H9 (cell line): ENCODE results near the gene TSG101. TPM values are rescaled to one million over a fixed set of nuclear protein-coding genes. Genes with fewer than 3 reads are reported as not detected.

Experiments
- DNase-seq: peaks from one replicate; pipeline ENCODE4 v3.0.0-alpha.2; 2017
- H2AFZ ChIP-seq: one replicate; pipeline ENCODE4 v1.6.1; 2013; ENCODE audit warnings: mild to moderate bottlenecking, low read length, control low read depth, moderate library complexity
- H2AK5ac ChIP-seq: 2 replicates; pipeline ENCODE4 v1.6.1; 2013; ENCODE audit warnings: low read length, control low read depth, mixed read lengths; ENCODE audit not compliant: insufficient read length
- H2BK120ac ChIP-seq: one replicate; pipeline ENCODE4 v1.6.1; 2013; ENCODE audit warnings: low read depth, mild to moderate bottlenecking, low read length, control low read depth, inconsistent platforms; ENCODE audit not compliant: poor library complexity, severe bottlenecking
- H2BK12ac ChIP-seq: 2 replicates; pipeline ENCODE4 v1.6.1; 2013; ENCODE audit warnings: low read length, control low read depth, mixed read lengths, low read depth; ENCODE audit not compliant: insufficient read length
- H2BK15ac ChIP-seq: 2 replicates; pipeline ENCODE4 v1.6.1; 2013; ENCODE audit warnings: low read depth, low read length, control low read depth
- H2BK20ac ChIP-seq: one replicate; pipeline ENCODE4 v1.6.1; 2013; ENCODE audit warnings: low read depth, mild to moderate bottlenecking, low read length, control low read depth, inconsistent platforms; ENCODE audit not compliant: poor library complexity, severe bottlenecking
- H2BK5ac ChIP-seq: 2 replicates; pipeline ENCODE4 v1.6.1; 2013; ENCODE audit warnings: low read length, control low read depth, mixed read lengths; ENCODE audit not compliant: insufficient read length
- H3K14ac ChIP-seq: 2 replicates; pipeline ENCODE4 v1.6.1; 2013; ENCODE audit warnings: low read length, control low read depth; ENCODE audit not compliant: insufficient read depth
- H3K18ac ChIP-seq: 2 replicates; pipeline ENCODE4 v1.6.1; 2013; ENCODE audit warnings: low read depth, mild to moderate bottlenecking, mixed read lengths, low read length, control low read depth; ENCODE audit not compliant: insufficient read length
- H3K23ac ChIP-seq: 2 replicates; pipeline ENCODE4 v1.6.1; 2013; ENCODE audit warnings: low read length, control low read depth, mixed read lengths, low read depth; ENCODE audit not compliant: insufficient read length
- H3K23me2 ChIP-seq: 2 replicates; pipeline ENCODE4 v1.6.1; 2013; ENCODE audit warnings: low read depth, mild to moderate bottlenecking, mixed read lengths, low read length, control low read depth; ENCODE audit not compliant: insufficient read length, poor library complexity, severe bottlenecking
- H3K27ac ChIP-seq: 2 replicates; pipeline ENCODE4 v1.5.1; 2013; ENCODE audit warnings: low read length, control low read depth, mixed read lengths, low read depth; ENCODE audit not compliant: insufficient read length
- H3K27me3 ChIP-seq: 2 replicates; pipeline ENCODE4 v1.6.1; 2013; ENCODE audit warnings: low read length, control low read depth, inconsistent platforms; ENCODE audit not compliant: insufficient read depth
- H3K4ac ChIP-seq: 2 replicates; pipeline ENCODE4 v1.6.1; 2013; ENCODE audit warnings: low read depth, mild to moderate bottlenecking, control low read depth, inconsistent platforms, low read length, moderate library complexity
- H3K4me1 ChIP-seq: 2 replicates; pipeline ENCODE4 v1.6.1; 2013; ENCODE audit warnings: low read length, control low read depth, inconsistent platforms; ENCODE audit not compliant: insufficient read depth
- H3K4me2 ChIP-seq: 2 replicates; pipeline ENCODE4 v1.6.1; 2013; ENCODE audit warnings: low read length, control low read depth, mixed read lengths; ENCODE audit not compliant: insufficient read length, insufficient read depth
- H3K56ac ChIP-seq: 2 replicates; pipeline ENCODE4 v1.6.1; 2013; ENCODE audit warnings: low read depth, mild to moderate bottlenecking, mixed read lengths, low read length, control low read depth; ENCODE audit not compliant: insufficient read length
- H3K79me1 ChIP-seq: 2 replicates; pipeline ENCODE4 v1.6.1; 2013; ENCODE audit warnings: low read depth, mild to moderate bottlenecking, moderate library complexity, low read length, control low read depth, inconsistent platforms; ENCODE audit not compliant: insufficient read depth, poor library complexity, severe bottlenecking
- H3K79me2 ChIP-seq: 2 replicates; pipeline ENCODE4 v1.6.1; 2013; ENCODE audit warnings: low read length, control low read depth, inconsistent platforms; ENCODE audit not compliant: insufficient read depth
- H3K9ac ChIP-seq: 2 replicates; pipeline ENCODE4 v1.6.1; 2013; ENCODE audit warnings: low read length, control low read depth, mixed read lengths; ENCODE audit not compliant: insufficient read length; ENCODE audit errors: extremely low read depth
- H3K9me3 ChIP-seq: one replicate; pipeline ENCODE4 v1.6.1; 2013; ENCODE audit warnings: low read depth, low read length, inconsistent platforms; ENCODE audit not compliant: control insufficient read depth
- H3T11ph ChIP-seq: one replicate; pipeline ENCODE4 v1.6.1; 2013; ENCODE audit warnings: mild to moderate bottlenecking, low read length, control low read depth, inconsistent platforms
- H4K20me1 ChIP-seq: one replicate; pipeline ENCODE4 v1.6.1; 2013; ENCODE audit not compliant: control insufficient read depth, insufficient read length, insufficient read depth
- H4K5ac ChIP-seq: 2 replicates; pipeline ENCODE4 v1.6.1; 2013; ENCODE audit warnings: low read depth, mild to moderate bottlenecking, mixed read lengths, low read length, control low read depth; ENCODE audit not compliant: insufficient read length
- H4K8ac ChIP-seq: replicated peaks from 2 replicates; pipeline ENCODE4 v1.6.1; 2013; ENCODE audit warnings: low read length, control low read depth, mixed read lengths, low read depth; ENCODE audit not compliant: insufficient read length
- H4K91ac ChIP-seq: 2 replicates; pipeline ENCODE4 v1.6.1; 2013; ENCODE audit warnings: low read depth, mild to moderate bottlenecking, moderate library complexity, mixed read lengths, low read length, control low read depth; ENCODE audit not compliant: insufficient read length
- H3K27ac Mint-ChIP-seq, 3 experiments: 2 replicates in 2 of 3; 3 replicates in 1 of 3; pipeline ENCODE4 v1.8.0; 2020 to 2021; ENCODE audit warnings: mixed read lengths in 3 of 3, mild to moderate bottlenecking in 1 of 3, moderate library complexity in 1 of 3
- H3K27me3 Mint-ChIP-seq: 2 replicates; pipeline ENCODE4 v1.8.0; 2021; ENCODE audit warnings: low read depth, mild to moderate bottlenecking, moderate library complexity, mixed read lengths
- H3K36me3 Mint-ChIP-seq, 3 experiments: 2 replicates in 2 of 3; 3 replicates in 1 of 3; pipeline ENCODE4 v1.8.0; 2020 to 2021; ENCODE audit warnings: low read depth in 3 of 3, mixed read lengths in 3 of 3; ENCODE audit not compliant: insufficient read depth in 1 of 3
- H3K4me1 Mint-ChIP-seq, 2 experiments: 2 replicates each; pipeline ENCODE4 v1.8.0; 2020; ENCODE audit warnings: mixed read lengths in 2 of 2
- H3K4me3 Mint-ChIP-seq, 2 experiments: 2 replicates in 1 of 2; 3 replicates in 1 of 2; pipeline ENCODE4 v1.8.0; 2020 to 2021; ENCODE audit warnings: mild to moderate bottlenecking in 2 of 2, mixed read lengths in 2 of 2, moderate library complexity in 1 of 2
- H3K9me3 Mint-ChIP-seq, 2 experiments: 2 replicates in 1 of 2; 3 replicates in 1 of 2; pipeline ENCODE4 v1.8.0; 2020; ENCODE audit warnings: mild to moderate bottlenecking in 2 of 2, mixed read lengths in 2 of 2, moderate library complexity in 1 of 2
- CTCF ChIP-seq: fragments of 200-600 bp; sonication (generic); conservative IDR thresholded peaks from 3 replicates; pipeline ENCODE4 v1.8.0; 2021; ENCODE audit warnings: antibody characterized with exemption, mild to moderate bottlenecking
- WGBS: extraction: QIAGEN DNeasy Blood & Tissue Kit; methylation state at CpG from one replicate; pipeline ENCODE4 v1.1.7; 2013; ENCODE audit warnings: missing lambda C conversion rate, low lambda C conversion rate, mixed read lengths; ENCODE audit not compliant: insufficient read length; ENCODE audit errors: extremely low coverage; 5-methylcytosine and 5-hydroxymethylcytosine counted together
- total RNA-seq: library from RNA; stranded (reverse); gene quantifications from 2 replicates; pipeline ENCODE4 v1.2.1, GENCODE V29; 2021

TSG101 gene
- total RNA-seq, 1 experiment from 2014 or later = 50.3 TPM

GRCh38 chr11:18457450-18457849 lies 69.3 kb downstream of the TSG101 start:
- Histone ChIP-seq H3K23me2 (no peaks in the 10 kb centered on the region), H3K9ac (no peak overlapping the region), H3K23ac (no peak overlapping the region), H3K79me2 (no peaks in the 10 kb centered on the region), H2BK15ac (no peak overlapping the region), H3K4me1 (no peaks in the 10 kb centered on the region), H2BK20ac (no peak overlapping the region), H4K5ac (no peak overlapping the region), H2BK5ac (no peak overlapping the region), H3K18ac (no peak overlapping the region), H4K91ac (no peak overlapping the region), H2BK120ac (no peak overlapping the region), H3K27ac (no peak overlapping the region), H2AK5ac (no peak overlapping the region), H3K9me3 (no peaks in the 10 kb centered on the region), H3K56ac (no peak overlapping the region), H4K20me1 (no peaks in the 10 kb centered on the region), H3T11ph (no peak overlapping the region), H3K4ac (no peak overlapping the region), H2AFZ (no peak overlapping the region), H3K79me1 (no peaks in the 10 kb centered on the region), H3K14ac (no peak overlapping the region), H3K27me3 (no peaks in the 10 kb centered on the region), H4K8ac (no peak overlapping the region), H2BK12ac (no peak overlapping the region), H3K4me2 (no peak overlapping the region)
- H3K36me3 Mint-ChIP-seq = no peaks in the 10 kb centered on the region
- H3K4me1 Mint-ChIP-seq = peaks cover 8 to 9% of the 10 kb centered on the region in 2 experiments
- DNase-seq = no peak
- H3K9me3 Mint-ChIP-seq = no peaks in the 10 kb centered on the region
- H3K27ac Mint-ChIP-seq = no peak overlapping the region
- WGBS = no CpG with 5 or more reads among the region's 3 CpGs
- no peak overlapping the region for H3K4me3 Mint-ChIP-seq
- peaks cover 4% of the 10 kb centered on the region; the same call in 1 of the 2 replicates for H3K27me3 Mint-ChIP-seq
- TF ChIP-seq CTCF = no peak
